ENCODE data around the gene OR11H6.
A peak's percentile ranks its signal among the peaks of the same experiment; 100 is the strongest.
"Not testable (repeated sequence)": the region's sequence is repeated elsewhere in the genome, so short reads cannot be mapped to it uniquely, and the experiment has no call there.

Gene OR11H6, protein sequence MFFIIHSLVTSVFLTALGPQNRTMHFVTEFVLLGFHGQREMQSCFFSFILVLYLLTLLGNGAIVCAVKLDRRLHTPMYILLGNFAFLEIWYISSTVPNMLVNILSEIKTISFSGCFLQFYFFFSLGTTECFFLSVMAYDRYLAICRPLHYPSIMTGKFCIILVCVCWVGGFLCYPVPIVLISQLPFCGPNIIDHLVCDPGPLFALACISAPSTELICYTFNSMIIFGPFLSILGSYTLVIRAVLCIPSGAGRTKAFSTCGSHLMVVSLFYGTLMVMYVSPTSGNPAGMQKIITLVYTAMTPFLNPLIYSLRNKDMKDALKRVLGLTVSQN

GRCh38 chr14:20223410-20223809 is at the start of gene OR11H6:
TSS of gene OR11H6 (plus strand) at chr14:20223710. CDS start at chr14:20223710, 0 bp downstream.
- DNase-seq = no peak

DNA sequence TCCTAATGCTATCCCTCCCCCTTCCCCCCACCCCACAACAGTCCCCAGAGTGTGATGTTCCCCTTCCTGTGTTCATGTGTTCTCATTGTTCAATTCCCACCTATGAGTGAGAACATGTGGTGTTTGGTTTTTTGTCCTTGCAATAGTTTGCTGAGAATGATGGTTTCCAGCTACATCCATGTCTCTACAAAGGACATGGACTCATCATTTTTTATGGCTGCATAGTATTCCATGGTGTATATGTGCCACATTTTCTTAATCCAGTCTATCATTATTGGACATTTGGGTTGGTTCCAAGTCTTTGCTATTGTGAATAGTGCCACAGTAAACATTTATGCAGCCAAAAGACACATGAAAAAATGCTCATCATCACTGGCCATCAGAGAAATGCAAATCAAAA is 49.3 kb upstream of the OR11H6 start:
- DNase-seq = not testable (repeated sequence)

DNA sequence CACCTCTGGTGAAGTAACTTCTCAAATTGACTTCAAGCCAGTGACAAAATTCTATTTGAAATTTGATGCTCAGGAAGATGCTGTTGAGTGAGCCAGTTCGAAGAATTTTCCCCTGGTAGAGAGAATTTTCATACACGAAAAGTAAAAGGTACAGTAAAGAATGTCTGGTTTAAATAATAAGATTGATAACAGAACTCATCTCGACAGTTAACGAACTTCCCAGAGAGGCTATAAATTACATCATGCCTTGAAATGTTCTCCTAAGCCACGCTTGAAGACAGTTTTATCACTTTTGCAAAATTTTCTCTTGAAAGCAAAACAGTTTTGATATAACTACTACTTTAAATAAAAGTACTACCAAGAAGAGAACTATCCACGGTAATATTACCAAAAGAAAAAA is 47.2 kb upstream of the OR11H6 start:
- DNase-seq = no peak

DNA sequence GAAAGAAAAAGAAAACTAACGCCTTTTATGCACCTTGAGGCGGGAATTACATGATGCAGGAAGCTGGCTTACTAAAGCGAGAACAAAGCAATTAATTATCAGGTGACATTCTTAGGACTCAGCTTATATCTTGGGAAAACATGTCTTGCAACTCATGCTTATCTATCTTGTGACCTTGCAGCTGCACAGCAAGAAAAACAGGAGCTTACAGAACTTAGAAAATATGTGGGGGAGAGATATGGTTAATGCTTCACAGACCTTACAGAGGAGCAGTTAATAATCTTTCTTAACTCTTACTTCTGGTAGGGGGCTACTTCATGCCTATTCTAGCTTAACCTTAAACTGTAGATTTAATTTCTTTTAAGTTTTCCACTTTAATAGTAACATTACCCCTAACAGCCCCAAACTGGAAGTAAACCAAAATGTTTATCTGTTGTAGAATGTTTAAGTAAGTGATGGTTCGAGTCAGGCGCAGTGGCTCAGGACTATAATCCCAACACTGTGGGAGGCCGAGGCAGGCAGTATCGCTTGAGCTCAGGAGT is 46.0 kb upstream of the OR11H6 start:
- no peak for DNase-seq

GRCh38 chr14:20179218-20179617 is 44.3 kb upstream of the OR11H6 start:
- peak; percentile 29 to 36 for DNase-seq

DNA sequence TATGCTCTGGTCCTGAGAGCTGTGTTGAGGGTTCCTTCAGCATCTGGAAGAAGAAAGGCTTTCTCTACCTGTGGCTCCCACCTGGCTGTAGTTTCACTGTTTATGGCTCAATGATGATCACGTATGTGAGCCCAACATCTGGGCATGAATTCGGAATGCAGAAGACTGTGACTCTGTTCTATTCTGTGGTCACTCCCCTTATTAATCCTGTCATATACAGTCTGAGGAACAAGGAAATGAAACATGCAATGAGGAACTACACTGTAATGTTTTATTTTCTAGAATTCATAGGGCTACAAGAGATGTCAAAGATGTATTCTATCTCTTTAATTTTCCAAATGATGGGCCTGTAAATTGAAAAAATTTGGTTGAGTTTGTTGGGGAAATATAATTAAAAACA is 43.6 kb upstream of the OR11H6 start:
- DNase-seq = peak; percentile 11 to 22

GRCh38 chr14:20180486-20180885 is 43.0 kb upstream of the OR11H6 start:
- no peak for DNase-seq

GRCh38 chr14:20184181-20184580 is 39.3 kb upstream of the OR11H6 start:
- DNase-seq = no peak

GRCh38 chr14:20190596-20190995 is 32.9 kb upstream of the OR11H6 start, which contains the start of gene OR11G2:
TSS of gene OR11G2 (plus strand) at chr14:20190896. CDS start at chr14:20197438, 6,542 bp downstream.
- no peak for DNase-seq

DNA sequence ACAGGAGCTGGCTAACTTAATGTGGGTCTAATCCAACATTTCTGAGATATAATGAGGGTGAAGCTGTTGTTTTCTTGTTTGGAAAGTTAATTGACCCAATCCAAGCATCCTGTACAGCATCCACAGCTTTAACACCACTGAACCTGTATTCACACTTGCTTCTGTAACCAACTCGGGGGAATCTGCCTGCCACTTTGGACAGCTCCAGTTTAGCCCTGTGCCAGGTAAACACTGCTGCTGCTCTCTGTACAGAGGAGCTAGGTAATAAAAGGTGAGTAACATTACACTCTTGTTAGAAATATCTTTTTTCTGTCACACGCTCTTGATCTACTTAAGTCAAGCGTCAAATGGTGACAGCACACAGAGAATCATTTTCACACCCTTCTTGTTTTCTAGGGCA is 32.1 kb upstream of the OR11H6 start:
- DNase-seq = no peak

GRCh38 chr14:20194101-20194500 is 29.4 kb upstream of the OR11H6 start:
- no peak for DNase-seq

DNA sequence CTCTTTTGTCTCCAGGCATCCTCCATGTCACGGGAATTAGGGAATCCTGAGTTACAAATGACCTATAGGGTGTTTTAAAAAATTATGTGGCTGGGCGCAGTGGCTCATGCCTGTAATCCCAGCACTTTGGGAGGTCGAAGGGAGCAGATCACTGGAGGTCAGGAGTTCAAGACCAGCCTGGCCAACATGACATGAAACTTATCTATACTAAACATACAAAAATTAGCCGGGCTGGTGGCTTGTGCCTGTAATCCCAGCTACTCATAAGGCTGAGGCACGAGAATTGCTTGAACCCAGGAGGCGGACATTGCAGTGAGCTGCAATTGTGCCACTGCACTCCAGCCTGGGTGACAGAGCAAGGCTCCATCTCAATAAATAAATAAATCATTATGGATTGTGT is 28.3 kb upstream of the OR11H6 start:
- not testable (repeated sequence) for DNase-seq

GRCh38 chr14:20195911-20196310 is 27.6 kb upstream of the OR11H6 start:
- DNase-seq = no peak

DNA sequence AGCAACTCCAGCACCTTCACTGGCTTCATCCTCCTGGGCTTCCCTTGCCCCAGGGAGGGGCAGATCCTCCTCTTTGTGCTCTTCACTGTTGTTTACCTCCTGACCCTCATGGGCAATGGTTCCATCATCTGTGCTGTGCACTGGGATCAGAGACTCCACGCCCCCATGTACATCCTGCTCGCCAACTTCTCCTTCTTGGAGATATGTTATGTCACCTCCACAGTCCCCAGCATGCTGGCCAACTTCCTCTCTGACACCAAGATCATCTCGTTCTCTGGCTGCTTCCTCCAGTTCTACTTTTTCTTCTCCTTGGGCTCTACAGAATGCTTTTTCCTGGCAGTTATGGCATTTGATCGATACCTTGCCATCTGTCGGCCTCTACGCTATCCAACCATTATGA is 26.1 kb upstream of the OR11H6 start:
- peak; percentile 11 to 41 for DNase-seq

- no peak for DNase-seq
Observed at GRCh38 chr14:20198991-20199390, 24.5 kb upstream of the OR11H6 start.

GRCh38 chr14:20204721-20205120 is 18.8 kb upstream of the OR11H6 start:
- peak; percentile 43 to 45 for DNase-seq

DNA sequence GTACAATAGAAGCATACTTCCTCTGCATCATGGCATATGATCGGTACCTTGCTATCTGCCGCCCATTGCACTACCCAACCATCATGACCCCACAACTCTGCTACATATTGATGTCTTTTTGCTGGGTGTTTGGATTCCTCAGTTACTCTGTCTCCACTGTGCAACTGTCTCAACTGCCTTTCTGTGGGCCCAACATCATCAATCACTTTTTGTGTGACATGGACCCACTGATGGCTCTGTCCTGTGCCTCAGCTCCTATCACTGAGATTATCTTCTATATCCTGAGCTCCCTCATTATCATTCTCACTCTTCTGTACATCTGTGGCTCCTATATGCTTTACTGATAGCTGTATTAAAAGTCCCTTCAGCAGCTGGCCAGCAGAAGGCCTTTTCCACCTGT is 13.9 kb upstream of the OR11H6 start:
- no peak for DNase-seq

DNA sequence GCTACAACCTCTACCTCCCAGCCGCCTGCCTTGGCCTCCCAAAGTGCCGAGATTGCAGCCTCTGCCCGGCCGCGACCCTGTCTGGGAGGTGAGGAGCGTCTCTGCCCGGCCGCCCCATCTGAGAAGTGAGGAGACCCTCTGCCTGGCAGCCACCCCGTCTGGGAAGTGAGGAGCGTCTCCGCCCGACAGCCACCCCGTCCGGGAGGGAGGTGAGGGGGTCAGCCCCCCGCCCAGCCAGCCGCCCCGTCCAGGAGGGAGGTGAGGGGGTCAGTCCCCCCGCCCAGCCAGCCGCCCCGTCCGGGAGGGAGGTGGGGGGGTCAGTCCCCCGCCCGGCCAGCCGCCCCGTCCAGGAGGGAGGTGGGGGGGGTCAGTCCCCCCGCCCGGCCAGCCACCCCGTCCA is 11.1 kb upstream of the OR11H6 start:
- not testable (repeated sequence) for DNase-seq

DNA sequence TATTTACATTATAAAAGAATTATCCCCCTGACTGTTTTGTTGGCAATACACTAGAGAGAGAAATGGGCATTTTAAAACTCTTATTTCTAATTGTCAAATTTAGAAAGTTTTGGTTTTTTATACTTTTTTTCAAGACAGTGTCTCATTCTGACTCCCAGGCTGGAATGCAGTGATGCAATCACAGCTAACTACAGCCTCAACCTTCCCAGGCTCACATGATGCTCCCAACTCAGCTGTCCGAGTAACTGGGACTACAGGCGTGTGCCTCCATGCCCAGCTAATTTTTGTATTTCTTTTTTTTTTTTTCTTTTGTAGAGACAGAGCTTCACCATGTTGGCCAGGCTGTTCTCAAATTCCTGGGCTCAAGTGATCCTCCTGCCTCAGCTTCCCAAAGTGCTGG is 8.3 kb upstream of the OR11H6 start:
- DNase-seq = no peak

DNA sequence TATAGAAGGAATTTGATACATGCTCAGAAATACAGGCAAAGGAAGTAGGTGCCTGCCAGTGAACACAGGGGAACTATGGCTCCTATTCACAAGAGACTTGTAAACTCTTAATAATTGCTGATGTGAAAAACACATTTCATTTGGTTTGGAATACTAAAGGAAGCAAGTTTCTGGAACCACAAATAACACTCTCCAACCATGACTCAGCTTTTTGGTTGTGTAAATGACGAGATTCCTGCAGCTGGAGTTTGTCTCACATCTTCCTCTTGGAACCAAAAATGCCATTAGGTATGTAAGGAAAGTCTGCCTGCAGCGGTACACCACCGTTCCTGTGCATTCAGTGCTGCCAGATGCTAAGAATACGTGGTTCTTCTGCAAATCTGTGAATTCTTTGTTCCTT is 4.5 kb upstream of the OR11H6 start:
- DNase-seq = no peak

GRCh38 chr14:20228681-20229080 is 5.2 kb downstream of the OR11H6 start, which contains the start of gene OR11H7:
TSS of gene OR11H7 (plus strand) at chr14:20228981.
- no peak for DNase-seq

DNA sequence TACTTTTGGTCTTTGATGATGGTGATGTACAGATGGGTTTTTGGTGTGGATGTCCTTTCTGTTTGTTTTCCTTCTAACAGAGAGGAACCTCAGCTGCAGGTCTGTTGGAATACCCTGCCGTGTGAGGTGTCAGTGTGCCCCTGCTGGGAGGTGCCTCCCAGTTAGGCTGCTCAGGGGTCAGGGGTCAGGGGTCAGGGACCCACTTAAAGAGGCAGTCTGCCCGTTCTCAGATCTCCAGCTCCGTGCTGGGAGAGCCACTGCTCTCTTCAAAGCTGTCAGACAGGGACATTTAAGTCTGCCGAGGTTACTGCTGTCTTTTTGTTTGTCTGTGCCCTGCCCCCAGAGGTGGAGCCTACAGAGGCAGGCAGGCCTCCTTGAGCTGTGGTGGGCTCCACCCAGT is 11.9 kb downstream of the OR11H6 start:
- not testable (repeated sequence) for DNase-seq

- DNase-seq = no peak
Observed at GRCh38 chr14:20247646-20248246, 24.2 kb downstream of the OR11H6 start.

GRCh38 chr14:20262642-20263128 is 39.2 kb downstream of the OR11H6 start:
- no peak for DNase-seq
